Prostate gland (tissue), 2 donors: ENCODE results near the gene CD300A. TPM values are rescaled to one million over a fixed set of nuclear protein-coding genes. Genes with fewer than 3 reads are reported as not detected.

Experiments
- DNase-seq: peaks from one replicate; pipeline ENCODE4 v3.0.0-alpha.2; 2019; ENCODE audit warnings: low spot score
- H3K27ac ChIP-seq, 2 donors: fragments of 200-600 bp; sonication (generic); 2 replicates each; pipeline ENCODE4 v1.5.1; 2017 to 2019
- H3K27me3 ChIP-seq: fragments of 200-600 bp; sonication (generic); replicated peaks from 2 replicates; pipeline ENCODE4 v1.5.1; 2019; ENCODE audit not compliant: insufficient read depth
- H3K36me3 ChIP-seq, 2 donors: fragments of 200-600 bp; sonication (generic); 1 replicate in 1 of 2; 2 replicates in 1 of 2; pipeline versions ENCODE4 v1.5.1 to v1.8.1; 2017 to 2019
- H3K4me1 ChIP-seq: fragments of 200-600 bp; sonication (generic); replicated peaks from 2 replicates; pipeline ENCODE4 v1.5.1; 2019
- H3K4me3 ChIP-seq, 2 donors: fragments of 200-600 bp; sonication (generic); 2 replicates each; pipeline ENCODE4 v1.5.1; 2017 to 2019
- H3K9me3 ChIP-seq: fragments of 200-600 bp; sonication (generic); 2 replicates; pipeline ENCODE4 v1.5.1; 2017
- POLR2A ChIP-seq: fragments of 450-650 bp; IDR thresholded peaks from one replicate; pipeline ENCODE4 v1.6.1; 2016; ENCODE audit warnings: antibody characterized with exemption, mild to moderate bottlenecking
- POLR2AphosphoS5 ChIP-seq: sonication (generic); formaldehyde crosslinking; IDR thresholded peaks from one replicate; pipeline ENCODE4 v1.6.1; 2017; ENCODE audit warnings: antibody characterized with exemption
- WGBS: methylation state at CpG from one replicate; pipeline ENCODE4 v1.1.5; 2018; 5-methylcytosine and 5-hydroxymethylcytosine counted together
- intact Hi-C: fragments of 100-400 bp; cut with DNase I; formaldehyde crosslinking; loops from one replicate; pipeline ENCODE4 v1.14.2; 2022
- total RNA-seq, 2 donors: library from RNA; depleted of rRNA; stranded (reverse); fragments of >200 nt; gene quantifications; one replicate each; pipeline ENCODE4 v1.1.0, GENCODE V29; 2016
- TF ChIP-seq, protein P1 (sequence below), 4 experiments: fragments of 200-600 bp in 2 of 4; fragments of 450-650 bp in 2 of 4; sonication (generic) in 2 of 4; IDR thresholded peaks; 1 replicate in 3 of 4; 2 replicates in 1 of 4; pipeline ENCODE4 v1.5.1; 2016 to 2019; ENCODE audit warnings: antibody characterized with exemption in 4 of 4, mild to moderate bottlenecking in 2 of 4, moderate library complexity in 2 of 4

CD300A gene
- total RNA-seq, 2 donors from 2014 or later, result 2.1 to 4.1 TPM

DNA sequence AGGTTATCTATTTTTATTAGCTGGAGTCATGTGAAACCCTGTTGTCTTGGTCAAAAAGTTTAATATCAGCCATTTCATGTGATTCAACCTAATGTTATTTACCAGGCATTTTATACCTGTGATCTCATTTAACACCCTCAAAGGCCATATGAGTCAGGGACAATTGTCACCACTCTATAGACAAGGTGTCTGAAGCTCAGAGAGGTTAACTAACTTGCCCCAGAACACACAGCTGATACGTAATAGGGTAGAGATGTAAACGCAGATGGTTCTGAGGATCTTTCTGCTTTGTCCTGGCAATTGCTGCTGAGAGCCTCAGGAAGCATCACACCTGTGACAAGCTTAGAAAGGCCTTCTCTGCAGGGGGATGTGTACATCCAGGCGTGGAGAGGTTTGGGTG lies 4.9 kb downstream of the CD300A start:
- no peaks in the 10 kb centered on the region for H3K36me3 ChIP-seq
- no peaks in the 10 kb centered on the region for H3K4me1 ChIP-seq
- intact Hi-C loops, result no loop called here
- TF ChIP-seq POLR2A, result no peak
- TF ChIP-seq, protein P1, sequence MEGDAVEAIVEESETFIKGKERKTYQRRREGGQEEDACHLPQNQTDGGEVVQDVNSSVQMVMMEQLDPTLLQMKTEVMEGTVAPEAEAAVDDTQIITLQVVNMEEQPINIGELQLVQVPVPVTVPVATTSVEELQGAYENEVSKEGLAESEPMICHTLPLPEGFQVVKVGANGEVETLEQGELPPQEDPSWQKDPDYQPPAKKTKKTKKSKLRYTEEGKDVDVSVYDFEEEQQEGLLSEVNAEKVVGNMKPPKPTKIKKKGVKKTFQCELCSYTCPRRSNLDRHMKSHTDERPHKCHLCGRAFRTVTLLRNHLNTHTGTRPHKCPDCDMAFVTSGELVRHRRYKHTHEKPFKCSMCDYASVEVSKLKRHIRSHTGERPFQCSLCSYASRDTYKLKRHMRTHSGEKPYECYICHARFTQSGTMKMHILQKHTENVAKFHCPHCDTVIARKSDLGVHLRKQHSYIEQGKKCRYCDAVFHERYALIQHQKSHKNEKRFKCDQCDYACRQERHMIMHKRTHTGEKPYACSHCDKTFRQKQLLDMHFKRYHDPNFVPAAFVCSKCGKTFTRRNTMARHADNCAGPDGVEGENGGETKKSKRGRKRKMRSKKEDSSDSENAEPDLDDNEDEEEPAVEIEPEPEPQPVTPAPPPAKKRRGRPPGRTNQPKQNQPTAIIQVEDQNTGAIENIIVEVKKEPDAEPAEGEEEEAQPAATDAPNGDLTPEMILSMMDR (IDR thresholded peaks at IDR 0.05), result no peak
- no peak for TF ChIP-seq POLR2AphosphoS5
- no peak overlapping the region for H3K4me3 ChIP-seq
- 92% methylated on average over 3 of the region's 3 CpGs for WGBS
- no peaks in the 10 kb centered on the region for H3K9me3 ChIP-seq
- H3K27ac ChIP-seq, result no peak overlapping the region
- no peak for DNase-seq
- no peaks in the 10 kb centered on the region for H3K27me3 ChIP-seq

DNA sequence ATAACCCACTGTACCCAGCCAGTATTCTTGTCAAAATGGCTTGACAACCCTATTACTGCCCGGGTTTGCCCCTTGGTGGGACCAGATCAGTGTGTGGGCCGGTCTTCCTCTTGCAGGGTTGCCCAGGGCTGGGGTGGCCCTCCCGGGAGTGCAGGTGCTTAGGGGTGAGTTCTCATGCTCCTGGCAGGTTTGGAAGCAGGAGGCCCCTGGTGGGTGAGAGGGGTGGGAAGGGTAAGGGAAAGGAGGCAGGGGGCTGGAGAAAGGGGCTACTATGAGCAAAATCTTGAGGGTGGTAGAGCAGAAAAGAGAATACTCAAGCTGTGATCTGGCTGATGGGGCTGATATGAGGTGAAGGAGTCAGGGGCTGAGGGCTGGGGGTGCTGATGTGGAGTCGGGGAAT lies 6.5 kb downstream of the CD300A start:
- no peaks in the 10 kb centered on the region for H3K4me1 ChIP-seq
- no peaks in the 10 kb centered on the region for H3K27me3 ChIP-seq
- no peak for DNase-seq
- H3K9me3 ChIP-seq, result no peaks in the 10 kb centered on the region
- no peak overlapping the region for H3K27ac ChIP-seq
- H3K4me3 ChIP-seq, result no peak overlapping the region
- intact Hi-C loops, result no loop called here
- WGBS, result 59% methylated on average over 4 of the region's 4 CpGs
- H3K36me3 ChIP-seq, result no peaks in the 10 kb centered on the region
- TF ChIP-seq, protein P1 (IDR thresholded peaks at IDR 0.05), result no peak
- TF ChIP-seq POLR2AphosphoS5, result no peak
- no peak for TF ChIP-seq POLR2A

DNA sequence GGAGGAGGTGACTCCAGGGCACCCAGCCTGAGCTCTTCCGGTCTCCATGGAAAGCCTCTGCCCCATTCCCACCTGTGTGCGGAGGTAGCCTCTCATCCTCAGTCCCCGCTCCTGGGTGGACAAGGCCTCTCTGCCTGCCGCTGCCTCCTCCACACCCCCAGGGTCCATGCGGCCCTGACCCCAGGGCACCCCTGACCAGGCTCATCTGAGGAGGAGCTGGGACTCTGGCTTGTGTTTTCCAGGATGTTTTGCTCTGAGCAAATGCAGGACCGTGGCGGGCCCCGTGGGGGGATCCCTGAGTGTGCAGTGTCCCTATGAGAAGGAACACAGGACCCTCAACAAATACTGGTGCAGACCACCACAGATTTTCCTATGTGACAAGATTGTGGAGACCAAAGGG lies 6.9 kb downstream of the CD300A start:
- TF ChIP-seq POLR2A, result no peak
- no peak for TF ChIP-seq POLR2AphosphoS5
- TF ChIP-seq, protein P1 (IDR thresholded peaks at IDR 0.05), result no peak
- no peak for DNase-seq
- Histone ChIP-seq H3K27me3 (no peaks in the 10 kb centered on the region), H3K4me1 (no peaks in the 10 kb centered on the region), H3K4me3 (no peak overlapping the region), H3K9me3 (no peaks in the 10 kb centered on the region), H3K27ac (no peak overlapping the region), H3K36me3 (no peaks in the 10 kb centered on the region)
- intact Hi-C loops, result no loop called here
- WGBS, result 88% methylated on average over 8 of the region's 8 CpGs

DNA sequence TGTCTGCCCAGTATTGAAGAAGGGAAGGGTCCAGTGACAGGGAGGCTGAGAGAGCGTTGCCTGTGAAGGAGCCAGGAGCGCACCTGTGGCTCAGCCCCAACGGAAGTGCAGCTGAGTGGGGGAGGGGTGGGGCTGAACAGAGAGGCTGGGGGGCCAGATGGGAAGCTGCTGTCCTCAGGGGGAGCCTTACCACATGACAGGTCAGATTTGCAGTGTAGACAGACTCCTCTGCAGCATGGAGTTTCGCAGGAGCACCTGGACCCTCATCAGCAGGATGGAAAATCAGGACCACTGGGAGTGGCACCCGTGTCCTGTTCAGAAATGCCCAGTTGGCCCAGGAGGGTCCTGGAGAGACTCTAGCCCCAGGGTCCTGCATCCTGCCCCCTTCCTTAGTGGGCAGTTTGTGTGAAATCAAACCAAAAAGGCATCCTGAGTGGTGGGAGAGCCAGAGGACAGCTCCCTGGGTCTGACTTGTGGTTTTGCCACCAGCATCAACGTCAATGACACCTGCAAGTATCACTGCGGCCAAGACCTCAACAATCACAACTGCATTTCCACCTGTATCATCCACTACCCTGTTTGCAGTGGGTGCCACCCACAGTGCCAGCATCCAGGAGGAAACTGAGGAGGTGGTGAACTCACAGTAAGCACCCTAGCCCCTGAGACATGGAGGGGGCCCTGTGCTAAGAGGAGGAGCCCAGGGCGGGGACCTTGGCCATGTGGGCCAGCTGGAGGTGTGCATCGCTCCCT lies 7.8 kb downstream of the CD300A start:
- no peak for DNase-seq
- no peaks in the 10 kb centered on the region for H3K27me3 ChIP-seq
- no peak overlapping the region for H3K4me3 ChIP-seq
- no peak overlapping the region for H3K27ac ChIP-seq
- H3K9me3 ChIP-seq, result no peaks in the 10 kb centered on the region
- WGBS, result 72% methylated on average over 9 of the region's 9 CpGs
- no peaks in the 10 kb centered on the region for H3K4me1 ChIP-seq
- intact Hi-C loops, result no loop called here
- TF ChIP-seq POLR2AphosphoS5, result no peak
- no peak for TF ChIP-seq POLR2A
- TF ChIP-seq, protein P1 (IDR thresholded peaks at IDR 0.05), result no peak
- H3K36me3 ChIP-seq, result no peaks in the 10 kb centered on the region

DNA sequence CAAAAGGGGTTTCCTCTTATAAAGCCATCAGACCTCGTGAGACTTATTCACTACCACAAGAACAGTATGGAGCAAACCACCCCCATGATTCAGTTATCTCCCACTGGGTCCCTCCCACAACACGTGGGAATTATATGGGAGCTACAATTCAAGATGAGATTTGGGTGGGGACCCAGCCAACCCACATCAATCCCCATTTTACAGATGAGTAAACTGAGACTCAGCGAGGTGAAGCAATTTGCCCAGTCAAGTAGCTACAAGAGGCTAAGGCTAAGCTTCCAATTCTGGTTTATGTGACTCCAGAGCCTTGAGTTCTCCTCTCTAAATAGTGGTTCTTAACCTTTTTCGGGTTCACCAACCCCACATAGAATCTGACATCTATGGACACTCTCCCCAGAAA lies 8.8 kb downstream of the CD300A start:
- Histone ChIP-seq H3K4me3 (no peak overlapping the region), H3K4me1 (no peaks in the 10 kb centered on the region), H3K9me3 (no peaks in the 10 kb centered on the region), H3K27me3 (no peaks in the 10 kb centered on the region), H3K27ac (no peak overlapping the region), H3K36me3 (no peaks in the 10 kb centered on the region)
- DNase-seq, result no peak
- intact Hi-C loops, result no loop called here
- 93% methylated on average over 4 of the region's 4 CpGs for WGBS
- TF ChIP-seq, protein P1 (IDR thresholded peaks at IDR 0.05), result no peak
- TF ChIP-seq POLR2A (no peak), POLR2AphosphoS5 (no peak)
